ENCODE data around the gene PRRT4.

Gene PRRT4

DNA sequence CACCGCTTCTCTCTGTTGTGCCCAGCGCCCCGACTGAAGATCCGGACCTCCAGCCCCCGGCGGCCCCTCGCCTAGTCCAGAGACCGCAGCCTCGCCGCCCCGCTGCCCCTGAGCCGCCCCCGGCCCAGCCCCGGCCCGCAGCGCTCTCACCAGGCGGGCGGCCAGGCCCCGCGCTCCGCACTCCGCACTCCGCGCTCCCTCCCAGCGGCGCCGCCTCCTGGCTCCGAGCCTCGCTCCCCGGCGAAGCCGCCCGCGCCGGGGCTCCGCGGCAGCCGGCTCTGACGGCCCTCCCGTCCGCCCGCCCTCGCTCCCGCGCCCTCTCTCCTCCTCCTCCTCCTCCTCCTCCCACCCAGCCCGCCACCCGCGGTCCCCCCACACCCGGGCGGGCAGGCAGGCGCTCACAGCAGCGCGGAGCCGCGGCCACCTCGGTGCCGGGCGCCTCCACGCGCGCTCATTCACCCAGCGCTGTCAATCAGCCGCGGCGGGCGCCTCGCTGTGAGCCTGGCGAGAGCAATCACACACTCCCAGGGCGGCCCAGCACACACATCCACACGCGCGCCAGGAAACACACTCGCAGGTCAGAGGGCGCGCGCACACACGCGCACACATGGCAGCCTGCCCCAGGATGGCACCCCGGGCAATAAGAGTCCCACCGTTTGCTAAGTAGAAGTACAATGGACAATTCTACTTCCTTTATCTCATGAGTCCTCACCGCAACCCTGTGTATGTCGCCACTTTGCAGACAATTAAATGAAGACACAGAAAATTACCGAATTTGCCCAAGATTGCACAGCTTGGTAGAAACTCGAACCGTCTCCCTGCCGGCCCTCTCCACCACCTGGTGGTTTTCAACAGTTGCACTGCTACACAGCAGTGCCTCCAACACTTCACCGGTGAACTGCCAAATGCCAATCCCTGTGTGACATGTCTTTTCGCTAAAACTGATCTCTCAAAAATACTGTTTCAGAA is at the start of gene PRRT4:
Gene PRRT4, minus strand, starts transcription at position 280 of the 969 bp plus-strand sequence.
- Histone ChIP-seq H3K9ac (ENCODE audit: low read length) (no peak within 1 kb of the TSS), H3K4me3 (ENCODE audit: low read length) (no peak within 1 kb of the TSS), H3K27me3 (ENCODE audit: control insufficient read depth, insufficient read depth, low read length) (peaks cover 57% of the 10 kb centered on the region), H3K9me3 (ENCODE audit: control insufficient read depth, low read length) (no peaks in the 10 kb centered on the region), H3K4me1 (ENCODE audit: control insufficient read depth, insufficient read depth, low read length) (peaks cover 20% of the 10 kb centered on the region), H3K36me3 (ENCODE audit: control insufficient read depth, insufficient read depth, low read length) (no peaks in the 10 kb centered on the region)

DNA sequence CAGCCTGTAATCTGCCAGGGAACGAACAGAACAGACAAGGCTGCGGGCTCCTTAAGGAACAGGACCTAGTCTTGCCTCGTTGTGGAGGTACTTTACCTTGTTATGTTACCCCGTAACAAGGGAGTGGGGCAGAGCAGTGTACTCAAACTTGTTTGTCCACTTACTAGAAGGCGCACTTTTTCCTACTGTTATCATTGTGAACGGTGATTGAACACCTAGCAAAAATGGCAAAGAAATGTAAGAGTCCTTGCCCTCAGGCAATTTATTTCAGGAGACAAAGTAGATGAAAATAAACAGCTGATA is 48.9 kb upstream of the PRRT4 start:
- Histone ChIP-seq H3K4me1 (ENCODE audit: control insufficient read depth, insufficient read depth, low read length) (peaks cover 31% of the 10 kb centered on the region), H3K36me3 (ENCODE audit: control insufficient read depth, insufficient read depth, low read length) (no peaks in the 10 kb centered on the region), H3K4me3 (ENCODE audit: low read length) (peak overlapping the region; percentile 74), H3K9ac (ENCODE audit: low read length) (peak overlapping the region; percentile 88), H3K9me3 (ENCODE audit: control insufficient read depth, low read length) (no peaks in the 10 kb centered on the region), H3K27me3 (ENCODE audit: control insufficient read depth, insufficient read depth, low read length) (peaks cover 7% of the 10 kb centered on the region)

DNA sequence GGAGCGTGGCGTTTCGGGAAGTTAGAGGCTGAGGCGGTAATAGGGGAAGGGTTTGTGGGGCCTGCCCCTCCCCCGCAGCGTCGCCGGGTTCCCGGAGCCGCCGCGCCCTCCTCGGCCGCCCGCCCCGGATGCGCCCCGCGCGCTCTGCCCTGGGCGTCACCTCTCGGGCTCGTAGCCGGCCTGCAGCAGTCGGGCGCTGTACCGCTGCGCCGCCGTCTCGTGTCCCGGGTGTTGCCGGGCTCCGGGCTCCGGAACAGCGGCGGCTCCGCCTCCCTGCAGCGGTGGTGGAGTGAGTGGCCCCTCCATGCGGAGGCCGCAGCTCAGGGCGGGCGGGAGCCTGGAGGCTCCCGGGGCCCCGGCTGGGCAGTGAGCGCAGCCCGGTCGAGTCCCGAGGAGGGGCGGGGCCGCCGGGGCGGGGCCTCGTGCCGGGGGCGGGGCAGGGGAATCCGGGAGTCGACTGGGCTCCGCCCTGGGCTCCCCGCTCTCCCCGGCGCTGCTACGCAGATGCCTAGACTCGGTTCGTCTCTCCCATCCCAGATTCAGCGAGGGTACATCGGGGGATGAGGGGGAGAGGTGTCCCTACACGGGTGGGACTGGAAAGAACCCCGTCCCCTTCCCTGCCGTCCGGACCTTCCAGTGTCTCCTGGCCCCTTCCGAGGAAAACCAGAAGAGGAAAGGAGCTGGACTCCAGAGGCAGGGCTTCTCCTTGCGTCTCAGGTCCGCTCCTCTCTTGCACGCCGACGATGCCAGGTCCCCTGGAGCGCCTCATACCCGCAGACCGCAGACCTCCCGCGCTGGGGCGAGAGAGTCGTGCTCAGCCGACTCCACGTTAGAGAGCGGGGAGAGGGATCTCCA is 48.3 kb upstream of the PRRT4 start, which contains the start of gene IMPDH1:
Gene IMPDH1, minus strand, starts transcription at position 387 of the 855 bp plus-strand sequence. Its CDS starts 81 bp downstream, at position 306.
- Histone ChIP-seq H3K4me3 (ENCODE audit: low read length) (peak within 1 kb of the TSS; percentile 74), H3K27me3 (ENCODE audit: control insufficient read depth, insufficient read depth, low read length) (peaks cover 7% of the 10 kb centered on the region), H3K9me3 (ENCODE audit: control insufficient read depth, low read length) (no peaks in the 10 kb centered on the region), H3K4me1 (ENCODE audit: control insufficient read depth, insufficient read depth, low read length) (peaks cover 37% of the 10 kb centered on the region), H3K9ac (ENCODE audit: low read length) (peak within 1 kb of the TSS; percentile 88), H3K36me3 (ENCODE audit: control insufficient read depth, insufficient read depth, low read length) (no peaks in the 10 kb centered on the region)

DNA sequence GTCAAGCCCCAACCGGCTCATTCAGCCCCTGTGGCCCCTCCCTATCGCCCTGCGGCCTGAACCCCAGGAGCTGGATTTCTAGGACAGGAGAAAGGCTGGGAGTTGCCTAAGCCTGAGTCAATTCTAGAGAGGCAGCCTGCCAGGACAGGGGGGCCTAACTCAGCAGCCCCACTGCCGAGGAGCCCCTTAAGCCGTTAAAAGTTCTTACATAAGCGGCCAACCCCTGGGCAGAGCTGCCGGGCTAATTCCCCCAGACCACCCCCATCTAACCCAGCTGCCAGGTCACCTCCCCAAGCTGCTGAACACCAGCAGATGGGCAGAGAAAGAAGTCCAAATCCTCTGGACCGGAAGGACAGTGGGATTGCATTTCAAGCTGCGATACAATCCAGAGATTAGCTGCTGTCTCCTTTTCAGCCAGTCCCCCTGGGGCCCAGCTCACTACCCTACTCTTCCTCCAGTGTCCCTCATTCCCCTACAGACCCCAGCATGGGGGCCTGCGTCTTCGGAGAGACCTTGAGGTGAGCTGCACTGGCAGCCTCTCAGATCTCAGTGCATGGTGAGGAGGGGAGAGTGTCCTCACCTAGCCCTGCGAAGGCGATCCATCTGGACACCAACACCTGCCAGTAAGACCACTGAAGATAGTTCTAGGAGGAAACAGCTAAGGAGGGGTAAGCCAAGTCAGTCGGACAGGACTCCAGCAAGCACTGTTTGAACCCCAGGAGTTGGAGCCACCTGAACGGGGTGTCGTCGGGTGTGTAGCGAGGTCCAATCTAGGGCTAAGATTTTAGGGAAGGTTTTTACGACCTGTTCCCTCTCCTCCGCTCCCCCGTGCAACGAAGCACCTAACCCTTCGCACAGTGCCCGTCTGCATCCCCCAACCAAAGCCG is 47.5 kb upstream of the PRRT4 start:
- H3K9ac ChIP-seq (ENCODE audit: low read length): peak overlapping the region; percentile 88
- H3K9me3 ChIP-seq (ENCODE audit: control insufficient read depth, low read length): no peaks in the 10 kb centered on the region
- peaks cover 44% of the 10 kb centered on the region for H3K4me1 ChIP-seq (ENCODE audit: control insufficient read depth, insufficient read depth, low read length)
- H3K4me3 ChIP-seq (ENCODE audit: low read length): peak overlapping the region; percentile 20
- H3K27me3 ChIP-seq (ENCODE audit: control insufficient read depth, insufficient read depth, low read length): peaks cover 7% of the 10 kb centered on the region
- H3K36me3 ChIP-seq (ENCODE audit: control insufficient read depth, insufficient read depth, low read length): no peaks in the 10 kb centered on the region

DNA sequence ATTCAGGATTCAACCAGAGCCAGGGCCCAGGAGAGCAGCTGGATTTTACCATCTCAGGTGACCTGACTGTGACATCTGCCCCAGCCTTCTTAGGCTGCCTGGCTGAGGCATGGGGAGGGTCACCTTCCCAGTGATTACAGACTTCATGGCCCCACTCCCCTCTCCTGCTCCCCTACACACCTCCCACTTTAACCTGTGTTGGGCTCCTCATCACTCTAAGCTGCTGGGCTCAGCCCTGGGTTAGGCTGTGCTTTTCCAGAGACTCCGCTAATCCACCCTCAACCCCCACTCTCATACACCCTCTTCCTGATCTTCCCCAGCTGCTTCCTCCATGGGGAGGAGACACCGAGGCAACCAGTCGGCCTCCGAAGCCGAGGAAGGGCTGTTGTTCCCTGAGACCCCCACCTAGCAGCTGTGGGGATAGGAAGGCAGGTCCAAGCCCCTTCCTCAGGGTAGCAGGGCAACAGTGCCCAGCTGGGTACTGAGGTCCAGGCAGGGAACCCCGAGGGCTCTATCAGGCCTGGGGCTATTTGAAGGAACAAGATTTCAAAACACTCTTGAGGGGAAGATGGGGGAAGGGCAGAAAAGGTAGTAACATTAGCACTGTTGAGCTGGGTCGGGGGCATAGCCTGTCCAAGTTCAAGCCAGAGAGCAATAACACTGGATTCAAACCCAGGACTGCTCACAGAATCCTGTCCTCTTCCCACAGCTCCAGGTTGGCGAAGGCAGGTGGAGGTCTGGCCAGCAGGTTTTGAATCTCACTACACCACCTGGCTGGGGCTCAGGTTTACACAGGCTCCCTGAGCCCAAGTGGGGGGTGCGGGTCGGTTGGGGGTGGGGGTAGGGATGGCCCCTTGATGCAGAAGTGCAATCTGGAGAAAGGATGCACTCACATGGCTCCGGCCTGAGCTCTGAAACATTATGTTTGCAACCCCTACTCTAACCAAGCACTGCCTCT is 46.5 kb upstream of the PRRT4 start:
- H3K27me3 ChIP-seq (ENCODE audit: control insufficient read depth, insufficient read depth, low read length): peaks cover 7% of the 10 kb centered on the region
- no peaks in the 10 kb centered on the region for H3K36me3 ChIP-seq (ENCODE audit: control insufficient read depth, insufficient read depth, low read length)
- no peak overlapping the region for H3K4me3 ChIP-seq (ENCODE audit: low read length)
- H3K4me1 ChIP-seq (ENCODE audit: control insufficient read depth, insufficient read depth, low read length): peaks cover 49% of the 10 kb centered on the region
- H3K9ac ChIP-seq (ENCODE audit: low read length): peak overlapping the region; percentile 88
- H3K9me3 ChIP-seq (ENCODE audit: control insufficient read depth, low read length): no peaks in the 10 kb centered on the region

DNA sequence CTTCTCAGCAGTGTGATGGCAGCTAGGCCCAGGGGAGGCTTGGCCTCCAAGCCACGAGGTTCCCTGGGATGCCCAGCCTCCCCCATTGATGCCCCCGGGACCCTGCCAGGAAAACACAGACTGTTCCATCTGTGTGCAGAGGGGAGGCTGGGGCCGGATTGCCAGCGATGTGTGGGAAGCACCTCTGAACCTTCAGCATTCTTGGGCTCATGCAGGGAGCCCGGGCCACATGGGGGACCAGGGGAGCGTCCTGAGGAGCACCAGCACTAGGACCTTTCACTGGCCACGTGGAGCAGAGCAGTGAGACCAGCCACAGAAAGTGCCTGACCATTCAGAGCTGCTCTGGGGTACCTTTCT is 45.7 kb upstream of the PRRT4 start:
- Histone ChIP-seq H3K4me1 (ENCODE audit: control insufficient read depth, insufficient read depth, low read length) (peaks cover 49% of the 10 kb centered on the region), H3K36me3 (ENCODE audit: control insufficient read depth, insufficient read depth, low read length) (no peaks in the 10 kb centered on the region), H3K9me3 (ENCODE audit: control insufficient read depth, low read length) (no peaks in the 10 kb centered on the region), H3K4me3 (ENCODE audit: low read length) (no peak overlapping the region), H3K27me3 (ENCODE audit: control insufficient read depth, insufficient read depth, low read length) (peaks cover 7% of the 10 kb centered on the region), H3K9ac (ENCODE audit: low read length) (no peak overlapping the region)

DNA sequence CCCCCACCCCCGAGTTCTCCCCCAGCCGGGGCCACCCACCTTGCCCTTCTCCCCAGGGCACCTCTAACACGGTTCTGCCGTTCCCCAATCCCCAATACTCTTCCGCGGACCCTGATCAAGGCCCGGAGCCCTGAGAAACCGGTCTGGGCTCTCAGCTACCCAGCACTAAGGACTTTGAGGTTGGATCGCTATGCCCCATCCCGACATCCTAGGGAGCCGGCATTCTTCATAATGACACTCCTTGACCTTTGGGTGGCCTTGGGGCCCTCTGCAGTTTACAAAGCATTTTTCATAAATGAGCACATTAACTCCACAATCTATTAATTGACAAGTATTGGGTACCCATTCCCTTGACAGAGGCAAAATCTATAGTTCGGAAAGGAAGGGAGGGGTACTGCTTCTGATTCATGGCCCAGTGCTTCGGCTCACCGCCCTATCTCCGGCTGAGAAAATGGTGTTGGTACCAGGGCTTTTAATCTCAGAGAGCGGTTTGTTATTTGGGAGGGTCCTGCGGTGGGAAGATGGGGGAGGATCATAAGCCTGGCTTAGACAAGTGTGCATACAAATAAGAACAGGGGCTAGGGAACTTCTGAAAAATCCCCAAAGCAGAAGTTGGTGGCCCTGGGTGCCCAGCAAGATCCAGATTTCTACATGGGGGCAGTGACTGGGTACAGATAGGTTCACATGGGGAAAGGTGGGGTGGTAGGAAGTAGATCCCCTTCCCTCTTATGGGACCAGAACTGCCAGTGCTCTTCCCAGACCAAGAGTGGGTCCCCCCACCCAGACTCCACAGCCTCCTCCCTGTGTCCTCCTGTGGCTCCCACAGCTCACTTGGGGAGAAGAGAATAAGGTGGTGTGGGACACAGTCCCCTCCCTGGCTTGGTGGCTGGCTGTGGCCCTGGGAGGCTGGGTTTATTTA is 45.1 kb upstream of the PRRT4 start:
- Histone ChIP-seq H3K27me3 (ENCODE audit: control insufficient read depth, insufficient read depth, low read length) (peaks cover 7% of the 10 kb centered on the region), H3K4me3 (ENCODE audit: low read length) (peak overlapping the region; percentile 12), H3K36me3 (ENCODE audit: control insufficient read depth, insufficient read depth, low read length) (peaks cover 4% of the 10 kb centered on the region), H3K9me3 (ENCODE audit: control insufficient read depth, low read length) (no peaks in the 10 kb centered on the region), H3K9ac (ENCODE audit: low read length) (no peak overlapping the region), H3K4me1 (ENCODE audit: control insufficient read depth, insufficient read depth, low read length) (peaks cover 49% of the 10 kb centered on the region)

DNA sequence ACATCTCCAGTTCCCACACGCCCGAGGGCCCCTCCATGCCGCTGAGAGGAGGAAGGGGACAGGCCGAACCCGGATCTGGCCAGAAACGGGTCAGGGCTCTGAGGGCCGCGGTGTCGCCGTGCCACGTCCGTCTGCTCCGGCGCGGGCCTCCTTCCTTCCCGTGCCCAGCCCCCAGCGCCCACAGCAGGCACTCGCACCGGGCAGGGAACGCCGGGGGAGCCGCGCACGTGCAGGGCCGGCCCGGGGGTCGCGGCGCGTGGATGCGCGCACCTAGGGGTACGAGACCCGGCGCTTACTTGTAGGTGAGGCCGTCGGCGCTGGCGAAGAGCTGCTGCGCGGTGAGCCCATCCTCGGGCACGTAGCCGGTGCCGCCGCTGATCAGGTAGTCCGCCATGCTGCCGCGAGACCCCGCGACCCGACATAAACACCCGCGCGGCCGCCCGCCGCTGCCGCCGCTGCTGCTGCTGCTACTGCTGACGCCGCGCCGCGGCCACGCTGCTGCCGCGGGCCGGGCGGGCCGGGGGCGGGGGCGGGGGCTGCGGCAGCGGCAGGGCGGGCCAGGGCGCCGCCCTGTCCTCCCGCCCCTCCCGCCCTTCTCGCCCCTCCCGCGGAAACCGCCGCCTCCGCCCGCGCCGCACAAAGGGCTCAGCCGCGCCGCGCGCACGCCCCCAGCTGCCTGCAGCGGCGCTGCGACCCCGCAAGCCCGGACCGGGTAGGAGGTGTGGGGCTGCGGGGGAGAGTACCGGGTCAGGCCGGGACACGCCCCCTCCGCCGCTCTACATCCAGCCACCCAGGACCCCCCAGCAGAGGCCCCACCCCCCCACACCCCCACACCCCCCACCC is 44.2 kb upstream of the PRRT4 start:
- Histone ChIP-seq H3K9me3 (ENCODE audit: control insufficient read depth, low read length) (no peaks in the 10 kb centered on the region), H3K36me3 (ENCODE audit: control insufficient read depth, insufficient read depth, low read length) (peaks cover 13% of the 10 kb centered on the region), H3K27me3 (ENCODE audit: control insufficient read depth, insufficient read depth, low read length) (peaks cover 7% of the 10 kb centered on the region), H3K4me1 (ENCODE audit: control insufficient read depth, insufficient read depth, low read length) (peaks cover 49% of the 10 kb centered on the region), H3K4me3 (ENCODE audit: low read length) (peak overlapping the region; percentile 12), H3K9ac (ENCODE audit: low read length) (peak overlapping the region; percentile 68)

DNA sequence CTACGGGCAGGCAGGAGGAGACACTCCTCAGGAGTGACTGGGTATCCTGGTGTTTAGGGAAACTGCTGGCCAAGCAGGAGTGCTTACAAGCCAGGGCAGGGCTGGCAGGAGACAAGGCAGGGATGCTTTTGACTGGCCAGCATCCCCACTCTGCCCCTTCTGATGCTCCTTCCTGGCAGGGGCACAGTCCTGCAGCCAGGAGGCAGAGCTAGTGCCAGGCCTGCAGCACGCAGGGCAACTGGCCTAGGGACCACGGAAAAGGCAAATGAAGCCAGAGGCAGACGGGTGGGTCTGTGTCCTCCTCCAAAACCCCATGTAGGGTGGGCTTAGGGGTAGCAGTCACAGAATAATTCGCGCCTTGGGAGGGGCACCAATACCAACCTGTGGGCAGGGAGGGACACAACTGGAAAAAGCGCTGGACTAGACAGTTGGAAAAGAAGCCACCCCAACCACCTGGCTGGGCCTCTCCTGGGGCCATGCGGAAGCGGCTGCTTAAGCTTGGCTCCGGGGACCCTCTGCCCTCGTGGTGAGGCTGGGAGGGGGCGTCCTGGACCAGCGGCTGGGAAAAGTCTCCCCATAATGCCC is 43.5 kb upstream of the PRRT4 start:
- peaks cover 16% of the 10 kb centered on the region for H3K36me3 ChIP-seq (ENCODE audit: control insufficient read depth, insufficient read depth, low read length)
- H3K27me3 ChIP-seq (ENCODE audit: control insufficient read depth, insufficient read depth, low read length): peaks cover 7% of the 10 kb centered on the region
- peaks cover 49% of the 10 kb centered on the region for H3K4me1 ChIP-seq (ENCODE audit: control insufficient read depth, insufficient read depth, low read length)
- H3K4me3 ChIP-seq (ENCODE audit: low read length): peak overlapping the region; percentile 12
- H3K9me3 ChIP-seq (ENCODE audit: control insufficient read depth, low read length): no peaks in the 10 kb centered on the region
- peak overlapping the region; percentile 68 for H3K9ac ChIP-seq (ENCODE audit: low read length)

Measured in mucosa of stomach (tissue), 1 donor.